ENCODE results near the gene KCND1. TPM values are rescaled to one million over a fixed set of nuclear protein-coding genes. Genes with fewer than 3 reads are reported as not detected.

Gene KCND1
- total and polyA plus RNA-seq, 8 donors = 0.15 to 2.4 (median 0.45) TPM; not detected in 3

DNA sequence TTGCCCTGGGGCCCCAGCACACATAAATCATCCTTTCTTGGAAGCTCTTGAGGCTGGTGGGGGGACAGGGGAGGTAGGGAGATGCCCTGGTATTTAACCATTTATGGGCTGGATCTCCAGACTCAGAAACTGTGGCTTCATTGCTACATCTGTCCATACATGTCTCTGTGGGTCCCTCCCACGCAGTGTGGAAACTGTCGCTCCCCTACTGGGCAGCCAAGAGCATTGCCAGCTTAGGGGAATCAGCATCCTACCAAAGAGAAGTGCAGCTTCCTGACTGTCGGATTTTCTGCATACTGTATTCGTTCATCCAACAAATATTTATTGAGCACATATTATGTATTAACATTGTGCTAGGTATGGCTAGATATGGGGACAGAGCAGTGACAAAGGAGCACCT lies 26.7 kb upstream of the KCND1 start:
- H3K27ac ChIP-seq = no peak overlapping the region
- no peak overlapping the region for H3K4me3 ChIP-seq
- H3K9me3 ChIP-seq = peaks cover 0 to 15% (median 5%) of the 10 kb centered on the region in 4 donors
- peaks cover under 1 to 45% (median 43%) of the 10 kb centered on the region in 4 donors for H3K36me3 ChIP-seq
- no peaks in the 10 kb centered on the region for H3K27me3 ChIP-seq
- WGBS, 5 donors = 88 to 98% (median 95%) methylated on average over 3 to 4 of the region's 4 CpGs
- intact Hi-C loops (cut with DNase I; ENCODE audit: low total_unique reads) = no loop called here
- no peak for TF ChIP-seq POLR2AphosphoS5 (IDR thresholded peaks at IDR 0.05)
- DNase-seq = no peak
- H3K4me1 ChIP-seq = peaks cover 0 to 17% (median 11%) of the 10 kb centered on the region in 4 donors

GRCh38 chrX:48997865-48998264 lies 26.2 kb upstream of the KCND1 start:
- Histone ChIP-seq H3K9me3 (peaks cover 0 to 15% (median 5%) of the 10 kb centered on the region in 4 donors), H3K36me3 (peaks cover 6 to 50% (median 48%) of the 10 kb centered on the region in 4 donors), H3K27ac (no peak overlapping the region), H3K4me1 (peaks cover 0 to 17% (median 11%) of the 10 kb centered on the region in 4 donors), H3K27me3 (no peaks in the 10 kb centered on the region), H3K4me3 (no peak overlapping the region)
- no peak for DNase-seq
- intact Hi-C loops (cut with DNase I; ENCODE audit: low total_unique reads) = no loop called here
- TF ChIP-seq EP300 (IDR thresholded peaks at IDR 0.05) (no peak), POLR2A (IDR thresholded peaks at IDR 0.05) (no peak), POLR2AphosphoS5 (IDR thresholded peaks at IDR 0.05) (no peak)
- TF ChIP-seq, protein P1, sequence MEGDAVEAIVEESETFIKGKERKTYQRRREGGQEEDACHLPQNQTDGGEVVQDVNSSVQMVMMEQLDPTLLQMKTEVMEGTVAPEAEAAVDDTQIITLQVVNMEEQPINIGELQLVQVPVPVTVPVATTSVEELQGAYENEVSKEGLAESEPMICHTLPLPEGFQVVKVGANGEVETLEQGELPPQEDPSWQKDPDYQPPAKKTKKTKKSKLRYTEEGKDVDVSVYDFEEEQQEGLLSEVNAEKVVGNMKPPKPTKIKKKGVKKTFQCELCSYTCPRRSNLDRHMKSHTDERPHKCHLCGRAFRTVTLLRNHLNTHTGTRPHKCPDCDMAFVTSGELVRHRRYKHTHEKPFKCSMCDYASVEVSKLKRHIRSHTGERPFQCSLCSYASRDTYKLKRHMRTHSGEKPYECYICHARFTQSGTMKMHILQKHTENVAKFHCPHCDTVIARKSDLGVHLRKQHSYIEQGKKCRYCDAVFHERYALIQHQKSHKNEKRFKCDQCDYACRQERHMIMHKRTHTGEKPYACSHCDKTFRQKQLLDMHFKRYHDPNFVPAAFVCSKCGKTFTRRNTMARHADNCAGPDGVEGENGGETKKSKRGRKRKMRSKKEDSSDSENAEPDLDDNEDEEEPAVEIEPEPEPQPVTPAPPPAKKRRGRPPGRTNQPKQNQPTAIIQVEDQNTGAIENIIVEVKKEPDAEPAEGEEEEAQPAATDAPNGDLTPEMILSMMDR (IDR thresholded peaks at IDR 0.05) = no peak
- WGBS, 5 donors = 70 to 89% (median 75%) methylated on average over 1 of the region's 1 CpG

DNA sequence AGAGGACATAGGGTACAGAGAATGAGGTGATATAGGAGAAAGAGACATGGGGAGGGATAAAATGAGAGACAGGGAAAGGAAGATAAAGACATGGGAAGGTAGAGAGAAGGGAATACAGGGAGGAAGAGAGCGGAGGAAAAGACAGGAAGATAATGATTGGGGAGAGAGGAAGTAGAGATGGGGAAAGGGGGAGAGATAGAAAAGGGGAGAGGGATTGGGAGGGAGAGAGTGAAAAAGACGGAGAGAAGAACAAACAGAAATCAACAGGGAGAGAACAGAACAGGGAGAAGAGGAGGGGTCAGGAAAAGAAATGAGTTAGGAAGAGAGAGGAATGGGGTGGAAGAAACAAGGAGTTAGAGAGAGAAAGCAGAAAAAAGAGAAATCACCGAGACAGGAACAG lies 25.8 kb upstream of the KCND1 start:
- H3K9me3 ChIP-seq = peaks cover 0 to 15% (median 5%) of the 10 kb centered on the region in 4 donors
- peaks cover 0 to 17% (median 11%) of the 10 kb centered on the region in 4 donors for H3K4me1 ChIP-seq
- no peak overlapping the region for H3K4me3 ChIP-seq
- DNase-seq = no peak
- intact Hi-C loops (cut with DNase I; ENCODE audit: low total_unique reads) = no loop called here
- no peak overlapping the region for H3K27ac ChIP-seq
- no peak for TF ChIP-seq POLR2AphosphoS5 (IDR thresholded peaks at IDR 0.05)
- no peak for TF ChIP-seq EP300 (IDR thresholded peaks at IDR 0.05)
- TF ChIP-seq, protein P1 (IDR thresholded peaks at IDR 0.05) = no peak
- no peaks in the 10 kb centered on the region for H3K27me3 ChIP-seq
- 85 to 100% (median 93%) methylated on average over 3 of the region's 3 CpGs for WGBS, 5 donors
- peaks cover 7 to 54% (median 52%) of the 10 kb centered on the region in 4 donors for H3K36me3 ChIP-seq

GRCh38 chrX:48996969-48997368 lies 25.3 kb upstream of the KCND1 start:
- 61 to 81% (median 74%) methylated on average over 5 to 6 of the region's 6 CpGs for WGBS, 5 donors

DNA sequence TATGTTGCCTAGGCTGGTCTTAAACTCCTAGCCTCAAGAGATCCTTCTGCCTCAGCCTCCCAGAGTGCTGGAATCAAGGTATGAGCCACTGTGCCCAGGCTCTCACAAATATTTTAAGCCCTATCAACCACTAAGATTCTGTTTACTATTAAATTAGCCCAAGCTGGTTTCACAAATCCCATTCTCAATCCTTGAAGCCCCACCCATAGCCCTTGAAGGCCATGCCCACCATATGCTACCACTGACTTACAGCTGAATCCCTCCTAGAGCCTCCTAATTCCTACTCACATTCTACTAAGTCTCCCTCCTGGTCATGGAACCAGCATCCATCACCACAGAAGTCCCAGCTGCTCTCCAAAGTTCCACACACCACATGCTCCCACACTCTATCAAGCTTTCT lies 20.7 kb upstream of the KCND1 start:
- H3K4me3 ChIP-seq = no peak overlapping the region
- H3K36me3 ChIP-seq = peaks cover 7 to 93% (median 86%) of the 10 kb centered on the region in 4 donors
- H3K9me3 ChIP-seq = peaks cover 0 to 6% (median 0%) of the 10 kb centered on the region in 4 donors
- H3K27ac ChIP-seq = no peak overlapping the region
- H3K27me3 ChIP-seq = no peaks in the 10 kb centered on the region
- H3K4me1 ChIP-seq = no peaks in the 10 kb centered on the region
- intact Hi-C loops (cut with DNase I; ENCODE audit: low total_unique reads) = no loop called here
- no peak for TF ChIP-seq EP300 (IDR thresholded peaks at IDR 0.05)
- TF ChIP-seq, protein P1 (IDR thresholded peaks at IDR 0.05) = no peak
- TF ChIP-seq POLR2A (IDR thresholded peaks at IDR 0.05) = no peak
- no peak for TF ChIP-seq POLR2AphosphoS5 (IDR thresholded peaks at IDR 0.05)
- DNase-seq = no peak

More at GRCh38 chrX:48996969-48997368, 25.3 kb upstream of the KCND1 start:
- no peak overlapping the region for H3K4me3 ChIP-seq
- intact Hi-C loops (cut with DNase I; ENCODE audit: low total_unique reads) = no loop called here
- H3K27me3 ChIP-seq = no peaks in the 10 kb centered on the region
- no peak for DNase-seq
- peaks cover 0 to 15% (median 3%) of the 10 kb centered on the region in 4 donors for H3K9me3 ChIP-seq
- TF ChIP-seq POLR2AphosphoS5 (IDR thresholded peaks at IDR 0.05) (no peak), EP300 (IDR thresholded peaks at IDR 0.05) (no peak)
- H3K4me1 ChIP-seq = peaks cover 0 to 17% (median 11%) of the 10 kb centered on the region in 4 donors
- no peak overlapping the region for H3K27ac ChIP-seq
- H3K36me3 ChIP-seq = peaks cover 7 to 59% (median 57%) of the 10 kb centered on the region in 4 donors

All from stomach (tissue), 9 donors.